Activated CD4-positive, alpha-beta memory T cell treated with anti-CD3 and anti-CD28 coated beads for 36 hours (primary cell): Measurements from ENCODE around the gene MPP3. TPM values are rescaled to one million over a fixed set of nuclear protein-coding genes. Genes with fewer than 3 reads are reported as not detected.
A peak's percentile ranks its signal among the peaks of the same experiment; 100 is the strongest.

ENCODE experiments used
- CTCF ChIA-PET: fragments of 350-600 bp; sonication (Branson Sonifier 250); formaldehyde crosslinking; loops from one replicate; lab custom pipeline; 2021; ENCODE audit warnings: antibody characterized with exemption, inconsistent platforms; lab: Charles Lee
- POLR2A ChIA-PET: fragments of 350-600 bp; sonication (Branson Sonifier 250); formaldehyde crosslinking; loops from one replicate; lab custom pipeline; 2021; ENCODE audit warnings: antibody characterized with exemption; lab: Charles Lee
- DNase-seq: peaks from one replicate; pipeline ENCODE4 v3.0.0-alpha.2; 2020
- H3K27ac Mint-ChIP-seq: one replicate; pipeline ENCODE4 v1.8.0; 2021; ENCODE audit warnings: mixed read lengths
- H3K27me3 Mint-ChIP-seq: one replicate; pipeline ENCODE4 v1.8.0; 2021; ENCODE audit warnings: mixed read lengths
- H3K36me3 Mint-ChIP-seq: one replicate; pipeline ENCODE4 v1.8.0; 2021; ENCODE audit warnings: mixed read lengths
- H3K4me1 Mint-ChIP-seq: one replicate; pipeline ENCODE4 v1.8.0; 2021; ENCODE audit warnings: low read depth, mixed read lengths
- H3K4me3 Mint-ChIP-seq: one replicate; pipeline ENCODE4 v1.8.0; 2021; ENCODE audit warnings: mild to moderate bottlenecking, mixed read lengths
- H3K9me3 Mint-ChIP-seq: one replicate; pipeline ENCODE4 v1.8.0; 2021; ENCODE audit warnings: mixed read lengths
- intact Hi-C: fragments of 100-400 bp; cut with micrococcal nuclease; formaldehyde crosslinking; loops from one replicate; pipeline ENCODE4 v1.15.1; 2023
- total RNA-seq, 2 experiments: library from RNA; stranded (reverse); gene quantifications; one replicate each; pipeline ENCODE4 v1.2.3, GENCODE V29; 2021

The MPP3 gene
- total RNA-seq, 2 experiments from 2014 or later = 0.41 to 0.62 TPM

DNA sequence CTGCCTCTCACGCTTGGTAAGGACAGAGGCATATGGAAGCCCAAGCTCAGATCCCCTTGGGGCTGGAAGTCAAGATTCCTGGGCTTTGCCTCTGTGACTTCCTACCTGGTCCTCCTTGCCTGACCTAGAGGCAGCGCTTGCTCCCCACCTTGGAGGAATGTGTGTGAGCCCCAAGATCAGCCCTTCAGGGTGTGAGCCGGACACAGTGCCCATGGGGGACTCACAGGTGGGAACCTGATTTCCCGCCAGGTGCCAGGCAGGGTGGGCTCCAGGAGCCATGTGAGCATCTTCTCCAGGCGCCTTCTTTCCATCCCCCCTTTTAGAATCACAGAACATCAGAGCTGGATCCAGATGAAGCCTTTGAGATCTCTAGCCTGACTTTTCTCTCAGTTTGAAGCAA lies 24.2 kb upstream of the MPP3 start:
- DNase-seq = no peak
- H3K36me3 Mint-ChIP-seq = no peaks in the 10 kb centered on the region
- no peak overlapping the region for H3K4me3 Mint-ChIP-seq
- H3K27ac Mint-ChIP-seq = no peak overlapping the region
- peaks cover 7% of the 10 kb centered on the region for H3K27me3 Mint-ChIP-seq
- H3K4me1 Mint-ChIP-seq = no peaks in the 10 kb centered on the region
- intact Hi-C loops = no loop called here
- POLR2A ChIA-PET = no interaction called here
- H3K9me3 Mint-ChIP-seq = no peaks in the 10 kb centered on the region
- CTCF ChIA-PET = interaction anchor here (2.5 kb wide), 1 partner anchor 11 kb away, joined by 9 read pairs; no protein-coding TSS in a partner anchor

DNA sequence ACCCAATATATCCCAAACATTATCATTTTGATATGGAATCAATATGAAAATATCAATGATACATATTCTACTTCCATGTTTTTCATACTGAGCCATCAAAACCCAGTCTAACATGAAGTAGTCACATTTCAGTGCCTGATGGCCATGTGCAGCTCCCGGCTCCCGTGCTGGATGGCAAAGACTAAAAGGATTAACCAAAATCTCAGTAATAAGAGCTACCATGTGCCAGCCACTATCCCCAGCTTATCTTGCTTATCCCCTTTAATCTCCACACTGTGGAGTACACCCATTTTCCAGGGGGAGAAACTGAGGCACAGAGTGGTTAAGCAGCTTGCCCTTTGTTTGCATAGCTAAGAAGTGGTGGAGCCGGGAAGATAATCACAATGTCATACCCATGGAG lies 23.2 kb upstream of the MPP3 start:
- no peak overlapping the region for H3K27ac Mint-ChIP-seq
- H3K9me3 Mint-ChIP-seq = no peaks in the 10 kb centered on the region
- ChIA-PET CTCF (interaction anchor here (1.3 to 2.5 kb wide), 2 partner anchors 10 to 24 kb away, joined by 4 to 9 read pairs; no protein-coding TSS in a partner anchor), POLR2A (no interaction called here)
- H3K4me3 Mint-ChIP-seq = no peak overlapping the region
- H3K4me1 Mint-ChIP-seq = no peaks in the 10 kb centered on the region
- H3K36me3 Mint-ChIP-seq = no peaks in the 10 kb centered on the region
- intact Hi-C loops = no loop called here
- peaks cover 10% of the 10 kb centered on the region for H3K27me3 Mint-ChIP-seq
- DNase-seq = no peak

GRCh38 chr17:43855061-43855460 lies 22.1 kb upstream of the MPP3 start:
- no peaks in the 10 kb centered on the region for H3K9me3 Mint-ChIP-seq
- intact Hi-C loops = no loop called here
- CTCF ChIA-PET = interaction anchor here (1.3 kb wide), 1 partner anchor 25 kb away, joined by 4 read pairs; no protein-coding TSS in a partner anchor
- no peak overlapping the region for H3K4me3 Mint-ChIP-seq
- no peak for DNase-seq
- H3K36me3 Mint-ChIP-seq = no peaks in the 10 kb centered on the region
- H3K27ac Mint-ChIP-seq = no peak overlapping the region
- H3K27me3 Mint-ChIP-seq = peaks cover 10% of the 10 kb centered on the region
- POLR2A ChIA-PET = no interaction called here
- H3K4me1 Mint-ChIP-seq = no peaks in the 10 kb centered on the region

DNA sequence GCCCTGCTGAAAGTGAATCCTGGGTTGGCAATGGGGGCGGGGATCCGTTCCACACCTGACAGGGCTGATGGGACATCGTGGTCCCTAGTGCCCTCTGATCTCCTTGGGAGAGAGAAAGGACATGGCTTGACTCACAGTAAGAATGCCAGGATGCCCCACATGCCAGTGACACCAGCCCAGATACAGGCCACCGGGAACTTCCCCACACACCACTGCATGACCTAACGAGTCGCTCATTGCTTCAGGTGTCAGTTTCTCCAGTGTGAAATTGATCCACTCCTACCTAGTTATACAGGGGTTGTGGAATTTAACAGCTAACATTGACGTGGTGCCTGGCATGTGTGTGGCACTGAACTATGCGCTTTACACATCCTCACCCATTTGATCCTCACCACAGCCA lies 21.6 kb upstream of the MPP3 start:
- ChIA-PET POLR2A (no interaction called here), CTCF (no interaction called here)
- Mint-ChIP-seq H3K27ac (no peak overlapping the region), H3K9me3 (no peaks in the 10 kb centered on the region), H3K36me3 (no peaks in the 10 kb centered on the region), H3K4me1 (no peaks in the 10 kb centered on the region), H3K4me3 (no peak overlapping the region), H3K27me3 (peaks cover 13% of the 10 kb centered on the region)
- intact Hi-C loops = no loop called here
- no peak for DNase-seq

DNA sequence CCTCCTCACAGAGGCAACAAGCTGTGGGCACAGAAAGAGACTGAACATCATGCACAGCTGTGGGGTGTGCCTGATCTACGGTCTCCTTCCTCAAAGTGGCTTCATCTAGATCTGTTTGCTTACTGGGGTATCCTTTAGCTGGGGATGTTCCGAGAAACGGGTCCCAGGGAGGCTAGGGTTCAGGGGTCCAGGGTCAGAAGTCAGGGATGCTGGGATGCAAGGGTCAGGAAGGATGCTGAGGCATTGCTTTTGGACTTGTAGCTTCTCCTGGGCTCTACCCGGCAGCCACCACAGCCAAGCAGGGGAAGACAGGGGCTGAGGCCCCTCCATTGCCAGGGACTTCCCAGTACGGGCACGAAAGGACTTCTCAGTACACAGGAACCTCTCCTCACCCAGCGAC lies 20.6 kb upstream of the MPP3 start:
- DNase-seq = no peak
- intact Hi-C loops = no loop called here
- no peaks in the 10 kb centered on the region for H3K9me3 Mint-ChIP-seq
- no peaks in the 10 kb centered on the region for H3K36me3 Mint-ChIP-seq
- peaks cover 16% of the 10 kb centered on the region for H3K27me3 Mint-ChIP-seq
- ChIA-PET POLR2A (no interaction called here), CTCF (interaction anchor here (0.7 kb wide), 1 partner anchor 25 kb away, joined by 5 read pairs; no protein-coding TSS in a partner anchor)
- no peak overlapping the region for H3K4me3 Mint-ChIP-seq
- H3K4me1 Mint-ChIP-seq = no peaks in the 10 kb centered on the region
- H3K27ac Mint-ChIP-seq = no peak overlapping the region

GRCh38 chr17:43852571-43852970 lies 19.6 kb upstream of the MPP3 start:
- peaks cover 22% of the 10 kb centered on the region for H3K27me3 Mint-ChIP-seq
- intact Hi-C loops = no loop called here
- no peaks in the 10 kb centered on the region for H3K9me3 Mint-ChIP-seq
- H3K4me3 Mint-ChIP-seq = no peak overlapping the region
- ChIA-PET CTCF (no interaction called here), POLR2A (no interaction called here)
- no peaks in the 10 kb centered on the region for H3K36me3 Mint-ChIP-seq
- no peak overlapping the region for H3K27ac Mint-ChIP-seq
- DNase-seq = no peak
- no peaks in the 10 kb centered on the region for H3K4me1 Mint-ChIP-seq

GRCh38 chr17:43849116-43849515 lies 16.2 kb upstream of the MPP3 start:
- CTCF ChIA-PET = interaction anchor here (0.6 kb wide), 1 partner anchor 9 kb away, joined by 3 read pairs; no protein-coding TSS in a partner anchor

DNA sequence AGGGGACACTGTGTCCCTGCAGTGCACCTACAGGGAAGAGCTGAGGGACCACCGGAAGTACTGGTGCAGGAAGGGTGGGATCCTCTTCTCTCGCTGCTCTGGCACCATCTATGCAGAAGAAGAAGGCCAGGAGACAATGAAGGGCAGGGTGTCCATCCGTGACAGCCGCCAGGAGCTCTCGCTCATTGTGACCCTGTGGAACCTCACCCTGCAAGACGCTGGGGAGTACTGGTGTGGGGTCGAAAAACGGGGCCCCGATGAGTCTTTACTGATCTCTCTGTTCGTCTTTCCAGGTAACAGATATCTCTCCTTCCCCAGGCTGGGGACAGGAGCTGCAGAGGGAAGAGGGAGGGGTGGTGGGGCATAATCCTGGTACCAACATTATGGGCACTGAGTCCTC lies 15.7 kb upstream of the MPP3 start:
- CTCF ChIA-PET = no interaction called here
- Mint-ChIP-seq H3K36me3 (no peaks in the 10 kb centered on the region), H3K4me3 (no peak overlapping the region), H3K27me3 (peaks cover 23% of the 10 kb centered on the region), H3K9me3 (no peaks in the 10 kb centered on the region), H3K27ac (no peak overlapping the region), H3K4me1 (no peaks in the 10 kb centered on the region)
- DNase-seq = no peak
- POLR2A ChIA-PET = no interaction called here
- intact Hi-C loops = loop anchor here (10.0 kb wide), 1 partner anchor 64 kb away; the partner anchor contains the start of gene CFAP97D1

More at GRCh38 chr17:43849116-43849515, 16.2 kb upstream of the MPP3 start:
- Mint-ChIP-seq H3K4me1 (no peaks in the 10 kb centered on the region), H3K4me3 (no peak overlapping the region), H3K27me3 (peaks cover 23% of the 10 kb centered on the region), H3K9me3 (no peaks in the 10 kb centered on the region), H3K27ac (no peak overlapping the region), H3K36me3 (no peaks in the 10 kb centered on the region)
- no peak for DNase-seq
- intact Hi-C loops = loop anchor here (10.0 kb wide), 1 partner anchor 64 kb away; the partner anchor contains the start of gene CFAP97D1
- POLR2A ChIA-PET = interaction anchor here (0.8 kb wide), 1 partner anchor 32 kb away, joined by 3 read pairs; no protein-coding TSS in a partner anchor

DNA sequence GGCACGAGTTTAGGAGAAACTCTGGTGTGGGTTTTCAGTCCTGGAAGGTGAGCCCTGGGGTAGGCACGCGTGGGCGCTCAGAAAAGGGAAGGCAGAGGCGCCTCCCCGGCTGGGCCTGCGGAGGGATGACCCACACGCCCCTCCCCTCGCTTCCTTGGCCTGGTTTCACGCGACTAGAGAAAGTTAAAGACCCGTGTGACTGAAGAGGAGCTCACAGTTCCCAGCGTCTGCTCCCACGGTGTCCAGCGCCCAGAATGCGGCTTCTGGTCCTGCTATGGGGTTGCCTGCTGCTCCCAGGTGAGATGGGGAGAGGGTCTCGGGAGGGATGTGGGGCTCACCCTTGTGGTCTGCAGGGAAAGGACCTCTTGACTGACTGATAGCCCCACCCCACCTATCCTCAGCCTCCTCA lies 14.0 kb upstream of the MPP3 start, which contains the start of gene CD300LG:
Gene CD300LG (plus strand): TSS at position 214 of the 409 bp plus-strand sequence. CDS start 41 bp downstream, at position 255.
- H3K9me3 Mint-ChIP-seq = no peaks in the 10 kb centered on the region
- POLR2A ChIA-PET = no interaction called here
- no peak within 1 kb of the TSS for H3K4me3 Mint-ChIP-seq
- H3K36me3 Mint-ChIP-seq = no peaks in the 10 kb centered on the region
- no peak within 1 kb of the TSS for H3K27ac Mint-ChIP-seq
- no peaks in the 10 kb centered on the region for H3K4me1 Mint-ChIP-seq
- H3K27me3 Mint-ChIP-seq = peaks cover 21% of the 10 kb centered on the region
- intact Hi-C loops = loop anchor here (10.0 kb wide), 1 partner anchor 62 kb away; the partner anchor contains the start of gene CFAP97D1
- CTCF ChIA-PET = interaction anchor here (0.6 to 2.2 kb wide), 18 partner anchors 9 to 363 kb away, joined by 3 to 18 read pairs (median 5); partner anchors contain the start of gene DHX8
- DNase-seq = no peak

GRCh38 chr17:43846221-43846712 lies 13.3 kb upstream of the MPP3 start:
- Mint-ChIP-seq H3K4me3 (no peak overlapping the region), H3K27ac (no peak overlapping the region), H3K9me3 (no peaks in the 10 kb centered on the region), H3K4me1 (no peaks in the 10 kb centered on the region), H3K36me3 (no peaks in the 10 kb centered on the region), H3K27me3 (peaks cover 23% of the 10 kb centered on the region)
- POLR2A ChIA-PET = no interaction called here
- peak; percentile 86 for DNase-seq
- intact Hi-C loops = loop anchor here (10.0 kb wide), 1 partner anchor 61 kb away; the partner anchor contains the start of gene CFAP97D1
- CTCF ChIA-PET = interaction anchor here (0.5 to 4.3 kb wide), 33 partner anchors 8 to 362 kb away, joined by 3 to 18 read pairs (median 4); partner anchors contain the start of gene DHX8

DNA sequence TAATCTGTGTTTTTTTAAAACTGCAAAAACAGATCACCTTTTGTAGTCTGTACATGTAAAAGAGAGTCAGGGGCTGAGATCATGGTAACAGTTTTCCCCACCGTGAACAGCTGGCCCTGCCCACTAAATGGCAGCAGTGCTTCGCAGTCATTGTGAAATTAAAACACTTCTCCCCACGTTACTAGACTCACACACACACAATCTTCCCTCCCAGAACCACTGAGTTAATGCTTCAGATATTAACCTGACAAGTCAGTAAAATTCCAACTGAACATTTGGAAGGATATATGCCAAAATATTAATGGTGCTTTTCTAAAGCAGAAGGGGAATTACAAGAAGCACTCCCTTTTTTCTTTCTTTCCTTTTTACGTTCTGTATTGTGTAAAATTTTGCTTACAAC lies 12.8 kb upstream of the MPP3 start:
- peaks cover 24% of the 10 kb centered on the region for H3K27me3 Mint-ChIP-seq
- H3K4me3 Mint-ChIP-seq = no peak overlapping the region
- H3K4me1 Mint-ChIP-seq = no peaks in the 10 kb centered on the region
- H3K27ac Mint-ChIP-seq = no peak overlapping the region
- no peak for DNase-seq
- no peaks in the 10 kb centered on the region for H3K9me3 Mint-ChIP-seq
- H3K36me3 Mint-ChIP-seq = no peaks in the 10 kb centered on the region
- CTCF ChIA-PET = interaction anchor here (0.6 to 4.3 kb wide), 30 partner anchors 8 to 362 kb away, joined by 3 to 18 read pairs (median 4); partner anchors contain the start of gene DHX8
- intact Hi-C loops = loop anchor here (10.0 kb wide), 1 partner anchor 61 kb away; the partner anchor contains the start of gene CFAP97D1
- POLR2A ChIA-PET = no interaction called here

GRCh38 chr17:43844241-43844640 lies 11.3 kb upstream of the MPP3 start:
- Mint-ChIP-seq H3K27me3 (peaks cover 22% of the 10 kb centered on the region), H3K9me3 (no peaks in the 10 kb centered on the region)

More at GRCh38 chr17:43844241-43844640, 11.3 kb upstream of the MPP3 start:
- Mint-ChIP-seq H3K4me3 (no peak overlapping the region), H3K36me3 (no peaks in the 10 kb centered on the region), H3K4me1 (no peaks in the 10 kb centered on the region), H3K27ac (no peak overlapping the region)
- DNase-seq = no peak
- ChIA-PET CTCF (interaction anchor here (1.6 to 4.3 kb wide), 2 partner anchors 12 to 34 kb away, joined by 5 to 11 read pairs; no protein-coding TSS in a partner anchor), POLR2A (no interaction called here)
- intact Hi-C loops = loop anchor here (10.0 kb wide), 1 partner anchor 59 kb away; the partner anchor contains the start of gene CFAP97D1
